B cell (primary cell): ENCODE measurements around the gene SFXN4. TPM values are rescaled to one million over a fixed set of nuclear protein-coding genes. Genes with fewer than 3 reads are reported as not detected.

Experiments used
- ATAC-seq: fragments of 200-7000 bp; cut with Tn5 transposase; one replicate; pipeline ENCODE4 v1.10.0; 2021; ENCODE audit warnings: low read depth, mild to moderate bottlenecking, moderate number of reproducible peaks, moderate library complexity
- CTCF ChIA-PET: fragments of 350-600 bp; sonication (Branson Sonifier 250); formaldehyde crosslinking; loops from one replicate; lab custom pipeline; 2021; ENCODE audit warnings: antibody characterized with exemption, inconsistent platforms; lab: Charles Lee
- POLR2A ChIA-PET: fragments of 350-600 bp; sonication (Branson Sonifier 250); formaldehyde crosslinking; loops from one replicate; lab custom pipeline; 2021; ENCODE audit warnings: antibody characterized with exemption; lab: Charles Lee
- DNase-seq: peaks from one replicate; pipeline ENCODE4 v3.0.0; 2013
- H2AFZ ChIP-seq: 2 replicates; pipeline ENCODE4 v1.6.1; 2012; ENCODE audit warnings: mild to moderate bottlenecking, low read depth, low read length; ENCODE audit not compliant: insufficient read depth, poor library complexity, severe bottlenecking
- H3K27ac ChIP-seq, 2 donors: 1 replicate in 1 of 2; 2 replicates in 1 of 2; pipeline ENCODE4 v1.5.1; 2012 to 2013; ENCODE audit warnings: low read length in 2 of 2, mild to moderate bottlenecking in 2 of 2, moderate library complexity in 1 of 2
- H3K27me3 ChIP-seq, 4 experiments: fragments of 200-600 bp in 1 of 4; sonication (generic) in 1 of 4; replicated peaks in 1 of 4; 1 replicate in 2 of 4; 2 replicates in 2 of 4; pipeline versions ENCODE4 v1.6.1 to v1.7.0; 2013 to 2016; ENCODE audit warnings: low read length in 3 of 4, mild to moderate bottlenecking in 2 of 4, mixed read lengths in 1 of 4, moderate library complexity in 1 of 4; ENCODE audit not compliant: insufficient read depth in 4 of 4, control insufficient read depth in 3 of 4; ENCODE audit errors: control extremely low read depth in 1 of 4
- H3K36me3 ChIP-seq, 2 experiments: replicated peaks in 1 of 2; 1 replicate in 1 of 2; 2 replicates in 1 of 2; pipeline versions ENCODE4 v1.6.1 to v1.7.1; 2013; ENCODE audit warnings: low read length in 1 of 2; ENCODE audit not compliant: insufficient read depth in 2 of 2, control insufficient read depth in 1 of 2; ENCODE audit errors: control extremely low read depth in 1 of 2, extremely low read depth in 1 of 2
- H3K4me1 ChIP-seq, 2 donors: fragments of 200-600 bp in 1 of 2; sonication (generic) in 1 of 2; 1 replicate in 1 of 2; 2 replicates in 1 of 2; pipeline versions ENCODE4 v1.5.1 to v1.6.1; 2013 to 2017; ENCODE audit warnings: low read length in 2 of 2; ENCODE audit not compliant: control insufficient read depth in 2 of 2, insufficient read depth in 2 of 2
- H3K4me2 ChIP-seq: replicated peaks from 2 replicates; pipeline ENCODE3; 2012; ENCODE audit warnings: mild to moderate bottlenecking, low read depth, low read length; ENCODE audit not compliant: poor library complexity, severe bottlenecking
- H3K4me3 ChIP-seq, 5 experiments: fragments of 200-600 bp in 1 of 5; sonication (generic) in 1 of 5; 1 replicate in 3 of 5; 2 replicates in 2 of 5; pipeline versions ENCODE4 v1.5.1 to v1.7.0; 2011 to 2016; ENCODE audit warnings: low read length in 4 of 5, mild to moderate bottlenecking in 4 of 5, low read depth in 2 of 5, control low read depth in 1 of 5, moderate library complexity in 1 of 5; ENCODE audit not compliant: insufficient read depth in 1 of 5; ENCODE audit errors: control extremely low read depth in 1 of 5, extremely low read depth in 1 of 5
- H3K79me2 ChIP-seq: fragments of 200-600 bp; sonication (generic); one replicate; pipeline ENCODE4 v1.6.0; 2016; ENCODE audit warnings: low read length; ENCODE audit not compliant: control insufficient read depth, insufficient read depth
- H3K9ac ChIP-seq: fragments of 200-600 bp; sonication (generic); 2 replicates; pipeline ENCODE4 v1.6.1; 2017; ENCODE audit warnings: mild to moderate bottlenecking, low read length, moderate library complexity
- H3K9me3 ChIP-seq, 3 donors: one replicate each; pipeline versions ENCODE4 v1.6.1 to v1.7.1; 2013; ENCODE audit warnings: low read length in 2 of 3; ENCODE audit not compliant: control insufficient read depth in 2 of 3, insufficient read depth in 1 of 3; ENCODE audit errors: control extremely low read depth in 1 of 3
- H4K20me1 ChIP-seq: 2 replicates; pipeline ENCODE4 v1.6.0; 2012; ENCODE audit warnings: mild to moderate bottlenecking, low read length; ENCODE audit not compliant: insufficient read depth, control insufficient read depth, poor library complexity, severe bottlenecking
- H3K27ac Mint-ChIP-seq: one replicate; pipeline ENCODE4 v1.8.0; 2021; ENCODE audit warnings: mixed read lengths
- H3K27me3 Mint-ChIP-seq: one replicate; pipeline ENCODE4 v1.8.0; 2021; ENCODE audit warnings: mixed read lengths
- H3K4me1 Mint-ChIP-seq: one replicate; pipeline ENCODE4 v1.8.0; 2021; ENCODE audit warnings: mixed read lengths
- H3K4me3 Mint-ChIP-seq: one replicate; pipeline ENCODE4 v1.8.0; 2021; ENCODE audit warnings: mixed read lengths
- H3K9me3 Mint-ChIP-seq: one replicate; pipeline ENCODE4 v1.8.0; 2022; ENCODE audit warnings: mixed read lengths; ENCODE audit not compliant: insufficient read depth
- CTCF ChIP-seq: fragments of 200-600 bp; IDR thresholded peaks from one replicate; pipeline ENCODE4 v1.8.0; 2022; ENCODE audit warnings: antibody characterized with exemption, mild to moderate bottlenecking
- EZH2 ChIP-seq: IDR thresholded peaks from 2 replicates; pipeline ENCODE4 v1.6.1; 2012; ENCODE audit warnings: borderline replicate concordance, low read depth, mild to moderate bottlenecking, moderate library complexity, low read length; ENCODE audit not compliant: insufficient read depth, poor library complexity, severe bottlenecking
- WGBS: methylation state at CpG from one replicate; pipeline ENCODE4 v1.1.5; 2013; ENCODE audit warnings: missing lambda C conversion rate; ENCODE audit not compliant: insufficient coverage; 5-methylcytosine and 5-hydroxymethylcytosine counted together
- intact Hi-C: fragments of 100-400 bp; cut with micrococcal nuclease; formaldehyde crosslinking; loops from one replicate; pipeline ENCODE4 v1.10.0; 2022
- polyA plus RNA-seq: library from polyadenylated mRNA; depleted of rRNA; stranded (reverse); fragments of >200 nt; gene quantifications from 2 replicates; pipeline ENCODE4 v1.2.3, GENCODE V29; 2012
- total RNA-seq, 2 donors: library from RNA; stranded (reverse); fragments of 120-200 nt in 1 of 2; gene quantifications; 1 replicate in 1 of 2; 2 replicates in 1 of 2; pipeline versions ENCODE4 v1.2.3 to v1.2.4, GENCODE V29; 2013 to 2022

SFXN4 gene
- total and polyA plus RNA-seq, 2 donors (not counting 1 experiment from before 2014, with no cell fraction given) = 9.8 to 15.4 TPM

GRCh38 chr10:119206603-119207365 is 41.3 kb upstream of the SFXN4 start:
- peaks cover 32% of the 10 kb centered on the region for H3K79me2 ChIP-seq
- Mint-ChIP-seq H3K9me3 (no peaks in the 10 kb centered on the region), H3K27ac (peak overlapping the region; percentile 95), H3K4me3 (peak overlapping the region; percentile 95), H3K4me1 (peaks cover 37% of the 10 kb centered on the region), H3K27me3 (no peaks in the 10 kb centered on the region)
- POLR2A ChIA-PET = interaction anchor here (0.5 to 2.5 kb wide), 12 partner anchors 64 to 337 kb away, joined by 3 to 32 read pairs (median 6); no protein-coding TSS in a partner anchor
- H3K4me2 ChIP-seq = peak overlapping the region; percentile 85
- CTCF ChIA-PET = interaction anchor here (0.6 to 6.3 kb wide), 63 partner anchors 9 to 395 kb away, joined by 3 to 118 read pairs (median 5); partner anchors contain the start of genes DENND10 and RGS10
- peaks cover 0 to 1% of the 10 kb centered on the region in 2 experiments for H3K36me3 ChIP-seq
- intact Hi-C loops = loop anchor here (1.0 to 5.0 kb wide), 13 partner anchors 28 to 666 kb away; partner anchors contain the start of genes EIF3A, MCMBP, PRDX3 and RGS10
- peak overlapping the region in 4 of 5 experiments; percentile 32 to 81 (median 71) for H3K4me3 ChIP-seq
- DNase-seq (peak; percentile 90), ATAC-seq (peak; percentile 50)
- H3K9me3 ChIP-seq = no peaks in the 10 kb centered on the region
- under 1% methylated on average over 97 of the region's 97 CpGs for WGBS
- peaks cover 21 to 33% of the 10 kb centered on the region in 2 donors for H3K4me1 ChIP-seq
- no peaks in the 10 kb centered on the region for H3K27me3 ChIP-seq
- TF ChIP-seq CTCF (peak; percentile 95), EZH2 (no peak)
- peak overlapping the region; percentile 77 for H2AFZ ChIP-seq
- H3K9ac ChIP-seq = peak overlapping the region; percentile 67
- H3K27ac ChIP-seq = peak overlapping the region; percentile 65 to 75
- no peaks in the 10 kb centered on the region for H4K20me1 ChIP-seq
